Right lobe of liver (tissue), 6 donors: ENCODE measurements around the gene GGTA1. TPM values are rescaled to one million over a fixed set of nuclear protein-coding genes. Genes with fewer than 3 reads are reported as not detected.

Source experiments
- ATAC-seq, 4 donors: fragments of 200-7000 bp; cut with Tn5 transposase; one replicate each; pipeline ENCODE4 v1.9.1; 2020; ENCODE audit warnings: mild to moderate bottlenecking in 4 of 4, moderate library complexity in 4 of 4
- DNase-seq, 3 donors: peaks; one replicate each; pipeline ENCODE4 v3.0.0-alpha.2; 2020
- H3K27ac ChIP-seq, 3 donors: fragments of 200-600 bp; one replicate each; pipeline ENCODE4 v1.8.0; 2022
- H3K27me3 ChIP-seq, 2 donors: fragments of 200-600 bp; one replicate each; pipeline ENCODE4 v1.8.0; 2022
- H3K36me3 ChIP-seq, 4 donors: fragments of 200-600 bp; sonication (generic) in 1 of 4; one replicate each; pipeline versions ENCODE4 v1.5.1 to v1.8.0; 2017 to 2022; ENCODE audit warnings: control low read depth in 1 of 4
- H3K4me1 ChIP-seq, 4 donors: fragments of 200-600 bp; sonication (generic) in 1 of 4; one replicate each; pipeline versions ENCODE4 v1.5.1 to v1.8.0; 2017 to 2022; ENCODE audit warnings: control low read depth in 1 of 4
- H3K4me3 ChIP-seq, 3 donors: fragments of 200-600 bp; one replicate each; pipeline ENCODE4 v1.8.0; 2022
- H3K9me3 ChIP-seq, 4 donors: fragments of 200-600 bp; sonication (generic) in 1 of 4; one replicate each; pipeline versions ENCODE4 v1.5.1 to v1.8.0; 2017 to 2022; ENCODE audit warnings: control low read depth in 1 of 4
- POLR2A ChIP-seq: fragments of 450-650 bp; IDR thresholded peaks from one replicate; pipeline ENCODE4 v1.6.1; 2017; ENCODE audit warnings: antibody characterized with exemption, mild to moderate bottlenecking
- WGBS: methylation state at CpG from one replicate; pipeline ENCODE4 v1.1.6; 2018; ENCODE audit warnings: low coverage, low lambda C conversion rate; ENCODE audit not compliant: insufficient coverage; ENCODE audit errors: missing lambda C conversion rate; 5-methylcytosine and 5-hydroxymethylcytosine counted together
- intact Hi-C, 2 donors: fragments of 100-400 bp; cut with DNase I; formaldehyde crosslinking; loops; one replicate each; pipeline versions ENCODE4 v1.11.2 to v1.14.1; 2022
- long read RNA-seq: library from polyadenylated mRNA; unstranded; transcript quantifications from one replicate; pipeline ENCODE4 v2.0.0, GENCODE V29; 2019
- total RNA-seq, 6 experiments: library from RNA; depleted of rRNA in 2 of 6; stranded (reverse); fragments of >200 nt in 2 of 6; fragmentation: NEBNext Ultra II Directional in 3 of 6; extraction: Animal tissue kit (Norgen Biotek cat#: 25700) in 3 of 6; gene quantifications; one replicate each; pipeline versions ENCODE4 v1.1.0 to v1.2.4, GENCODE V29; 2016 to 2023
- TF ChIP-seq, protein P1 (sequence below), 4 donors: fragments of 200-600 bp in 3 of 4; fragments of 450-650 bp in 1 of 4; IDR thresholded peaks; one replicate each; pipeline versions ENCODE4 v1.5.1 to v1.8.0; 2016 to 2022; ENCODE audit warnings: antibody characterized with exemption in 4 of 4, mild to moderate bottlenecking in 2 of 4
- donor health status: DM: no; HTN: yes; CAD: no.
- donor health status: DM: no; HTN: no; CAD: no.
- donor health status: DM: no; HTN: no; CAD: no.
- donor health status: DM: no; HTN: yes; CAD: no.
- donor health status: DM: no; HTN: yes; CAD: no.

The GGTA1 gene
- total RNA-seq: 1 to 10 TPM in 5 of 6 experiments, under 1 TPM in 1; 0.43 to 3.5 (median 1.5) TPM
- long read RNA-seq: 0 reads

GRCh38 chr9:121499427-121500164 is at the start of gene GGTA1:
TSS of gene GGTA1 (minus strand) at chr9:121499844. CDS start at chr9:121467922, 31,922 bp downstream.
- H3K27me3 ChIP-seq: peaks cover 0 to 5% of the 10 kb centered on the region in 2 donors
- H3K4me1 ChIP-seq: peaks cover 0 to 21% (median 1%) of the 10 kb centered on the region in 4 donors
- DNase-seq (peak; percentile 61 to 71 (median 71)), ATAC-seq (peak; percentile 70 to 86 (median 81))
- TF ChIP-seq, protein P1, sequence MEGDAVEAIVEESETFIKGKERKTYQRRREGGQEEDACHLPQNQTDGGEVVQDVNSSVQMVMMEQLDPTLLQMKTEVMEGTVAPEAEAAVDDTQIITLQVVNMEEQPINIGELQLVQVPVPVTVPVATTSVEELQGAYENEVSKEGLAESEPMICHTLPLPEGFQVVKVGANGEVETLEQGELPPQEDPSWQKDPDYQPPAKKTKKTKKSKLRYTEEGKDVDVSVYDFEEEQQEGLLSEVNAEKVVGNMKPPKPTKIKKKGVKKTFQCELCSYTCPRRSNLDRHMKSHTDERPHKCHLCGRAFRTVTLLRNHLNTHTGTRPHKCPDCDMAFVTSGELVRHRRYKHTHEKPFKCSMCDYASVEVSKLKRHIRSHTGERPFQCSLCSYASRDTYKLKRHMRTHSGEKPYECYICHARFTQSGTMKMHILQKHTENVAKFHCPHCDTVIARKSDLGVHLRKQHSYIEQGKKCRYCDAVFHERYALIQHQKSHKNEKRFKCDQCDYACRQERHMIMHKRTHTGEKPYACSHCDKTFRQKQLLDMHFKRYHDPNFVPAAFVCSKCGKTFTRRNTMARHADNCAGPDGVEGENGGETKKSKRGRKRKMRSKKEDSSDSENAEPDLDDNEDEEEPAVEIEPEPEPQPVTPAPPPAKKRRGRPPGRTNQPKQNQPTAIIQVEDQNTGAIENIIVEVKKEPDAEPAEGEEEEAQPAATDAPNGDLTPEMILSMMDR (IDR thresholded peaks at IDR 0.05): no peak
- peak; percentile 30 for TF ChIP-seq POLR2A
- WGBS: 6% methylated on average over 13 of the region's 72 CpGs
- H3K27ac ChIP-seq: peak within 1 kb of the TSS; percentile 10 to 79 (median 49)
- no peaks in the 10 kb centered on the region for H3K9me3 ChIP-seq
- no peaks in the 10 kb centered on the region for H3K36me3 ChIP-seq
- intact Hi-C loops: no loop called here
- peak within 1 kb of the TSS; percentile 35 to 54 (median 48) for H3K4me3 ChIP-seq

GRCh38 chr9:121548666-121549065 is 49.0 kb upstream of the GGTA1 start:
- no peak for DNase-seq
- Histone ChIP-seq H3K27ac (no peak overlapping the region), H3K4me1 (peaks cover 0 to 14% (median 3%) of the 10 kb centered on the region in 4 donors), H3K27me3 (no peaks in the 10 kb centered on the region), H3K36me3 (no peaks in the 10 kb centered on the region), H3K4me3 (no peak overlapping the region), H3K9me3 (no peaks in the 10 kb centered on the region)
- no peak for TF ChIP-seq POLR2A
- TF ChIP-seq, protein P1 (IDR thresholded peaks at IDR 0.05): no peak
- 81% methylated on average over 2 of the region's 2 CpGs for WGBS
- intact Hi-C loops: loop anchor here in 1 of 2 donors (10.0 kb wide), 1 partner anchor 446 kb away; no protein-coding TSS in a partner anchor
- ATAC-seq: no peak

DNA sequence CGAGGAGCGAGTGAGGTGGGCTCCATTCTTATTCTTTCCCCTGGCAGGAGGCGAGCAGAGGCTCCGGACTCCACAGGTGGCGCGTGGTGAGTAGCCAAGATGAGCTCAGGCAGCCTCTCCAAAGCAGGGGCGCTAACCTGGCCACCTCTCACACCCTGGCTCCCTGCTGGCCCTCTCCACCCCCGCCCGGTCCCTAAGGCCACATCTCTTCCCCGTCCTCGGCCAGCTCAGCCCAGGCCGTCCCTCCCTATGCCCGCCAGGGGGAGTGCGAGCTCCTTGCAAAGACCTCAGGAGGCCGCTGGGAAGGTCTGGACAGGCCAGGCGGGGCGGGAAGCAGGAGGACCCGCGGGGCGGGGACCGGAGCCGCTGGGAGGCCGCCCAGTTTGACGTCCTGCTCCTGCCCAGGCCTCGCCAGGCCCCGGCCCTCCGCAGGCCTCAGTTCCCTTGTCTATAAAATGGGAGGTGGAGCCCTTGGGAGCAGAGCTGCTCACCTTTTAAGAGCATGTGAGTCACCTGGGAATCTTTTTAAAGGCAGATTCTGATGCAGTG is 46.3 kb upstream of the GGTA1 start:
- Histone ChIP-seq H3K27ac (peak overlapping the region in 1 of 3 donors; percentile 4), H3K9me3 (no peaks in the 10 kb centered on the region), H3K4me1 (peaks cover 0 to 14% (median 3%) of the 10 kb centered on the region in 4 donors), H3K36me3 (no peaks in the 10 kb centered on the region), H3K27me3 (no peaks in the 10 kb centered on the region), H3K4me3 (peak overlapping the region in 1 of 3 donors; percentile 26)
- ATAC-seq: peak; percentile 97 to 99 (median 98)
- peak; percentile 96 to 97 (median 96) for DNase-seq
- intact Hi-C loops: loop anchor here in 1 of 2 donors (10.0 kb wide), 1 partner anchor 449 kb away; no protein-coding TSS in a partner anchor
- TF ChIP-seq, protein P1 (IDR thresholded peaks at IDR 0.05): peak; percentile 94 to 98 (median 96)
- TF ChIP-seq POLR2A: no peak
- WGBS: 0% methylated on average over 14 of the region's 27 CpGs

DNA sequence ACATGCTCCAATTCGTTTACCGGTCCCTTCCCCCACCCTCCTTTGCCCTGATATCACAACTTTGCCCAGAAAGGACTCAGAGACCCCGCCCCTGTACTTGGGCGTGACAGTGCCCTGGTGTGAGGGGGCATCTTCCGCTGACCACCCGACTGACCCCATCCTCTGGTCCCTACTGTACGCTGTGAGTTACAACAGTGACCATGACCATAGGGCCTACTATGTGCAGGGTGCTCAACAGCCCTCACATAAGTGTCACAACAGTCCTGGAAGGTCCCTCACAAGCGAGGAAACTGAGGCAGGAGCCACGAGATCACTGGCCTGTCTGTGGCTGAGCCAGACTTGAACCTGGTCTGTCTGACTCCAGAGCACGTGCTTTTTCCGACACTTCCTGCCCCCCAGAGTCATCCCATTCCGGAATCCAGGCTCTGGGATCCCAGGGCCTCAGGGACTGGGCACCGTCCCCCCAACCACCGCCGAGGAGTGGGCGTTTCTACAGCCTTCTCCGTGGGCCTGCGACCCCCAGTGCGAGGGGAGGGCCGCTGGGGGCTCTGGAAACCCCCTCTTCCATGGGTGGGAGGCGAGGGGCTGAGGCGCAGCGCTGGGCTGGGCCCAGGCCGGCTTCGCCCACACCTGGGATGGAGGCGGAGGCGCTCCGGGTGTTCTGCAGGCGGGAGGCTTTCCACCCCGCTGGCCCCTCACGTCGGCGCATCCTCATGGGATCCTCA is 45.7 kb upstream of the GGTA1 start:
- Histone ChIP-seq H3K4me1 (peaks cover 0 to 8% (median under 1%) of the 10 kb centered on the region in 4 donors), H3K27me3 (no peaks in the 10 kb centered on the region), H3K27ac (no peak overlapping the region), H3K36me3 (no peaks in the 10 kb centered on the region), H3K9me3 (no peaks in the 10 kb centered on the region), H3K4me3 (no peak overlapping the region)
- no peak for DNase-seq
- TF ChIP-seq, protein P1 (IDR thresholded peaks at IDR 0.05): no peak
- no peak for TF ChIP-seq POLR2A
- no peak for ATAC-seq
- intact Hi-C loops: loop anchor here in 1 of 2 donors (10.0 kb wide), 1 partner anchor 449 kb away; no protein-coding TSS in a partner anchor
- WGBS: 16% methylated on average over 7 of the region's 33 CpGs
